Measurements from ENCODE around the gene SBK3. TPM values are rescaled to one million over a fixed set of nuclear protein-coding genes. Genes with fewer than 3 reads are reported as not detected.
A peak's percentile ranks its signal among the peaks of the same experiment; 100 is the strongest.

The SBK3 gene
- total and polyA plus RNA-seq, 8 donors: 0.20 to 6.2 (median 0.56) TPM; not detected in 3

- Histone ChIP-seq H3K36me3 (no peaks in the 10 kb centered on the region), H3K27ac (peak overlapping the region; percentile 79 to 89 (median 88)), H3K4me1 (peaks cover 26 to 53% (median 39%) of the 10 kb centered on the region in 4 donors), H3K4me3 (no peak overlapping the region), H3K27me3 (peaks cover 0 to 50% (median 0%) of the 10 kb centered on the region in 3 donors), H3K9me3 (no peaks in the 10 kb centered on the region)
- WGBS, 5 donors: 8 to 33% (median 15%) methylated on average over 7 to 17 of the region's 17 CpGs
- intact Hi-C loops (cut with DNase I; ENCODE audit: low total_unique reads): no loop called here
- TF ChIP-seq CTCF (IDR thresholded peaks at IDR 0.05) (no peak), POLR2AphosphoS5 (IDR thresholded peaks at IDR 0.05) (peak; percentile 48 to 64 (median 57))
- DNase-seq: peak; percentile 78 to 81
Observed at GRCh38 chr19:55546822-55547614, 1.7 kb upstream of the SBK3 start.

GRCh38 chr19:55546011-55546410 lies 668 bp upstream of the SBK3 start:
- Histone ChIP-seq H3K27ac (peak overlapping the region in 4 of 5 donors; percentile 81 to 89 (median 88)), H3K36me3 (no peaks in the 10 kb centered on the region), H3K4me3 (no peak overlapping the region), H3K9me3 (no peaks in the 10 kb centered on the region), H3K4me1 (peaks cover 26 to 53% (median 39%) of the 10 kb centered on the region in 4 donors), H3K27me3 (peaks cover 0 to 45% (median 0%) of the 10 kb centered on the region in 3 donors)
- WGBS, 5 donors: 61 to 72% (median 64%) methylated on average over 11 of the region's 11 CpGs
- TF ChIP-seq EP300 (IDR thresholded peaks at IDR 0.05) (no peak), CTCF (IDR thresholded peaks at IDR 0.05) (no peak), POLR2AphosphoS5 (IDR thresholded peaks at IDR 0.05) (no peak), POLR2A (IDR thresholded peaks at IDR 0.05) (no peak)
- DNase-seq: no peak
- intact Hi-C loops (cut with DNase I; ENCODE audit: low total_unique reads): no loop called here

GRCh38 chr19:55544776-55545439 lies 435 bp downstream of the SBK3 start:
- WGBS, 5 donors: 60 to 79% (median 72%) methylated on average over 16 to 23 of the region's 23 CpGs
- H3K4me3 ChIP-seq: no peak overlapping the region
- no peak overlapping the region for H3K27ac ChIP-seq
- intact Hi-C loops (cut with DNase I; ENCODE audit: low total_unique reads): no loop called here
- H3K9me3 ChIP-seq: no peaks in the 10 kb centered on the region
- TF ChIP-seq EP300 (IDR thresholded peaks at IDR 0.05): no peak
- TF ChIP-seq POLR2A (IDR thresholded peaks at IDR 0.05): no peak
- TF ChIP-seq CTCF (IDR thresholded peaks at IDR 0.05): no peak
- no peak for TF ChIP-seq POLR2AphosphoS5 (IDR thresholded peaks at IDR 0.05)
- peaks cover 19 to 48% (median 35%) of the 10 kb centered on the region in 4 donors for H3K4me1 ChIP-seq
- H3K27me3 ChIP-seq: peaks cover 0 to 41% (median 0%) of the 10 kb centered on the region in 3 donors
- no peaks in the 10 kb centered on the region for H3K36me3 ChIP-seq
- no peak for DNase-seq

- H3K27ac ChIP-seq: no peak overlapping the region
- WGBS, 5 donors: 68 to 88% (median 83%) methylated on average over 6 to 15 of the region's 15 CpGs
Observed at GRCh38 chr19:55544014-55544413, 1.3 kb downstream of the SBK3 start.

More at GRCh38 chr19:55544014-55544413, 1.3 kb downstream of the SBK3 start:
- H3K27me3 ChIP-seq: peaks cover 0 to 36% (median 0%) of the 10 kb centered on the region in 3 donors
- no peaks in the 10 kb centered on the region for H3K36me3 ChIP-seq
- peaks cover 14 to 40% (median 29%) of the 10 kb centered on the region in 4 donors for H3K4me1 ChIP-seq
- no peak overlapping the region for H3K4me3 ChIP-seq
- no peaks in the 10 kb centered on the region for H3K9me3 ChIP-seq
- no peak for DNase-seq
- intact Hi-C loops (cut with DNase I; ENCODE audit: low total_unique reads): no loop called here
- TF ChIP-seq POLR2A (IDR thresholded peaks at IDR 0.05) (no peak), POLR2AphosphoS5 (IDR thresholded peaks at IDR 0.05) (no peak)

All from stomach (tissue), 9 donors.